Neural cell (in vitro differentiated cells): ENCODE results near the gene PCDH15. TPM values are rescaled to one million over a fixed set of nuclear protein-coding genes. Genes with fewer than 3 reads are reported as not detected.

Experiments
- H2AFZ ChIP-seq: fragments of 200-600, 300-800 bp; sonication (generic), shearing (Covaris generic); 2 replicates; pipeline ENCODE4 v1.6.0; 2014; ENCODE audit warnings: low read depth, mild to moderate bottlenecking, antibody characterized with exemption, low read length, moderate library complexity
- H3F3A ChIP-seq: fragments of 200-600 bp; shearing (Covaris generic); 2 replicates; pipeline ENCODE4 v1.6.1; 2016; ENCODE audit warnings: mild to moderate bottlenecking, moderate library complexity, mixed read lengths, antibody characterized with exemption, low read length; ENCODE audit not compliant: insufficient read depth, poor library complexity, severe bottlenecking
- H3K27ac ChIP-seq: fragments of 200-600, 300-800 bp; sonication (generic), shearing (Covaris generic); 2 replicates; pipeline ENCODE4 v1.5.1; 2014; ENCODE audit warnings: mild to moderate bottlenecking, low read length, moderate library complexity
- H3K27me3 ChIP-seq: fragments of 300-800, 200-600 bp; sonication (generic), shearing (Covaris generic); 2 replicates; pipeline ENCODE4 v1.6.0; 2014; ENCODE audit warnings: mild to moderate bottlenecking, low read depth, low read length, moderate library complexity; ENCODE audit not compliant: insufficient read depth
- H3K36me3 ChIP-seq: fragments of 300-800, 200-600 bp; sonication (generic), shearing (Covaris generic); 2 replicates; pipeline ENCODE4 v1.5.1; 2014; ENCODE audit warnings: mild to moderate bottlenecking, antibody characterized with exemption, low read length, moderate library complexity; ENCODE audit not compliant: insufficient read depth
- H3K4me2 ChIP-seq: fragments of 300-800, 200-600 bp; sonication (generic), shearing (Covaris generic); 2 replicates; pipeline ENCODE4 v1.6.0; 2014; ENCODE audit warnings: mild to moderate bottlenecking, low read length
- H3K4me3 ChIP-seq: fragments of 300-800, 200-600 bp; sonication (generic), shearing (Covaris generic); 2 replicates; pipeline ENCODE4 v1.5.1; 2014; ENCODE audit warnings: mild to moderate bottlenecking, low read length, moderate library complexity
- H3K79me2 ChIP-seq: fragments of 200-600 bp; shearing (Covaris generic); replicated peaks from 2 replicates; pipeline ENCODE4 v1.6.0; 2014; ENCODE audit warnings: mild to moderate bottlenecking, low read length, moderate library complexity; ENCODE audit not compliant: insufficient read depth
- H3K9ac ChIP-seq: fragments of 300-800, 200-600 bp; sonication (generic), shearing (Covaris generic); 2 replicates; pipeline ENCODE4 v1.6.1; 2016; ENCODE audit warnings: mild to moderate bottlenecking, low read length, mixed read lengths
- H3K9me2 ChIP-seq: fragments of 200-600 bp; shearing (Covaris generic); 2 replicates; pipeline ENCODE4 v1.6.1; 2016; ENCODE audit warnings: mild to moderate bottlenecking, low read length, mixed read lengths; ENCODE audit not compliant: insufficient read depth
- H3K9me3 ChIP-seq: fragments of 200-600, 300-800 bp; sonication (generic), shearing (Covaris generic); 2 replicates; pipeline ENCODE4 v1.6.1; 2016; ENCODE audit warnings: mild to moderate bottlenecking, mixed run types, low read length, moderate library complexity, mixed read lengths
- H4K20me1 ChIP-seq: fragments of 200-600 bp; shearing (Covaris generic); 2 replicates; pipeline ENCODE4 v1.6.1; 2016; ENCODE audit warnings: mild to moderate bottlenecking, mixed run types; ENCODE audit not compliant: insufficient read depth
- EP300 ChIP-seq: fragments of 450-650 bp; conservative IDR thresholded peaks from 2 replicates; pipeline ENCODE4 v1.6.1; 2014; ENCODE audit warnings: antibody characterized with exemption, mild to moderate bottlenecking, moderate library complexity; ENCODE audit not compliant: poor library complexity, severe bottlenecking
- EZH2 ChIP-seq: fragments of 200-600, 300-800 bp; shearing (Covaris generic), sonication (generic); IDR thresholded peaks from 2 replicates; pipeline ENCODE4 v1.6.1; 2014; ENCODE audit warnings: antibody characterized with exemption, low read length, borderline replicate concordance, mild to moderate bottlenecking; ENCODE audit not compliant: insufficient read depth, poor library complexity, severe bottlenecking
- MXI1 ChIP-seq: fragments of 450-650 bp; conservative IDR thresholded peaks from 2 replicates; pipeline ENCODE4 v1.6.1; 2014; ENCODE audit warnings: antibody characterized with exemption, mild to moderate bottlenecking; ENCODE audit not compliant: poor library complexity, severe bottlenecking
- POLR2AphosphoS5 ChIP-seq: IDR thresholded peaks from 2 replicates; pipeline ENCODE4 v1.6.1; 2012
- RAD21 ChIP-seq: fragments of 450-650 bp; conservative IDR thresholded peaks from 2 replicates; pipeline ENCODE4 v1.6.1; 2014; ENCODE audit warnings: antibody characterized with exemption, mild to moderate bottlenecking, moderate library complexity
- REST ChIP-seq: IDR thresholded peaks from 2 replicates; pipeline ENCODE4 v1.6.1; 2012; ENCODE audit warnings: borderline replicate concordance
- SMC3 ChIP-seq: fragments of 450-650 bp; conservative IDR thresholded peaks from 2 replicates; pipeline ENCODE4 v1.6.1; 2014; ENCODE audit warnings: antibody characterized with exemption, mild to moderate bottlenecking, moderate library complexity; ENCODE audit not compliant: poor library complexity
- TAF1 ChIP-seq: IDR thresholded peaks from 2 replicates; pipeline ENCODE4 v1.6.1; 2012; ENCODE audit warnings: low read depth
- polyA plus RNA-seq: library from polyadenylated mRNA; depleted of rRNA; stranded (reverse); fragments of >200 nt; gene quantifications from 2 replicates; pipeline ENCODE4 v1.2.3, GENCODE V29; 2014
- TF ChIP-seq, protein P1 (sequence below): fragments of 450-650 bp; IDR thresholded peaks from 2 replicates; pipeline ENCODE4 v1.5.1; 2014; ENCODE audit warnings: antibody characterized with exemption, mild to moderate bottlenecking, moderate library complexity; ENCODE audit not compliant: poor library complexity, severe bottlenecking

The PCDH15 gene
- polyA plus RNA-seq, 1 donor from 2014 or later, result 1.2 TPM

GRCh38 chr10:54064215-54064614 lies 736.8 kb downstream of the PCDH15 start:
- Histone ChIP-seq H2AFZ (no peak overlapping the region), H3K36me3 (no peaks in the 10 kb centered on the region), H4K20me1 (no peaks in the 10 kb centered on the region), H3F3A (no peaks in the 10 kb centered on the region), H3K9me3 (no peaks in the 10 kb centered on the region), H3K9me2 (no peaks in the 10 kb centered on the region), H3K4me2 (no peak overlapping the region), H3K79me2 (no peaks in the 10 kb centered on the region), H3K9ac (no peak overlapping the region), H3K27ac (no peak overlapping the region), H3K4me3 (no peak overlapping the region), H3K27me3 (no peaks in the 10 kb centered on the region)
- TF ChIP-seq POLR2AphosphoS5 (no peak), RAD21 (no peak), TAF1 (no peak), MXI1 (no peak), EZH2 (no peak), REST (no peak), EP300 (no peak), SMC3 (no peak)
- TF ChIP-seq, protein P1, sequence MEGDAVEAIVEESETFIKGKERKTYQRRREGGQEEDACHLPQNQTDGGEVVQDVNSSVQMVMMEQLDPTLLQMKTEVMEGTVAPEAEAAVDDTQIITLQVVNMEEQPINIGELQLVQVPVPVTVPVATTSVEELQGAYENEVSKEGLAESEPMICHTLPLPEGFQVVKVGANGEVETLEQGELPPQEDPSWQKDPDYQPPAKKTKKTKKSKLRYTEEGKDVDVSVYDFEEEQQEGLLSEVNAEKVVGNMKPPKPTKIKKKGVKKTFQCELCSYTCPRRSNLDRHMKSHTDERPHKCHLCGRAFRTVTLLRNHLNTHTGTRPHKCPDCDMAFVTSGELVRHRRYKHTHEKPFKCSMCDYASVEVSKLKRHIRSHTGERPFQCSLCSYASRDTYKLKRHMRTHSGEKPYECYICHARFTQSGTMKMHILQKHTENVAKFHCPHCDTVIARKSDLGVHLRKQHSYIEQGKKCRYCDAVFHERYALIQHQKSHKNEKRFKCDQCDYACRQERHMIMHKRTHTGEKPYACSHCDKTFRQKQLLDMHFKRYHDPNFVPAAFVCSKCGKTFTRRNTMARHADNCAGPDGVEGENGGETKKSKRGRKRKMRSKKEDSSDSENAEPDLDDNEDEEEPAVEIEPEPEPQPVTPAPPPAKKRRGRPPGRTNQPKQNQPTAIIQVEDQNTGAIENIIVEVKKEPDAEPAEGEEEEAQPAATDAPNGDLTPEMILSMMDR, result no peak

- no peak overlapping the region for H3K9ac ChIP-seq
- H2AFZ ChIP-seq, result no peak overlapping the region
- no peaks in the 10 kb centered on the region for H3K36me3 ChIP-seq
- H3K27me3 ChIP-seq, result no peaks in the 10 kb centered on the region
- H3K79me2 ChIP-seq, result no peaks in the 10 kb centered on the region
- no peak overlapping the region for H3K4me2 ChIP-seq
- H3K9me2 ChIP-seq, result no peaks in the 10 kb centered on the region
- TF ChIP-seq REST (no peak), MXI1 (no peak), RAD21 (no peak), TAF1 (no peak)
- TF ChIP-seq, protein P1, result no peak
- no peaks in the 10 kb centered on the region for H4K20me1 ChIP-seq
- H3K27ac ChIP-seq, result no peak overlapping the region
- H3K4me3 ChIP-seq, result no peak overlapping the region
- H3K9me3 ChIP-seq, result no peaks in the 10 kb centered on the region
- H3F3A ChIP-seq, result no peaks in the 10 kb centered on the region
Measured at GRCh38 chr10:54063514-54063913, 737.5 kb downstream of the PCDH15 start.
